PC-3 (cell line): ENCODE measurements around the gene TCERG1L. TPM values are rescaled to one million over a fixed set of nuclear protein-coding genes. Genes with fewer than 3 reads are reported as not detected.

Experiments used
- ATAC-seq: fragments of 200-7000 bp; cut with Tn5 transposase; 2 replicates; pipeline ENCODE4 v1.9.1; 2020; ENCODE audit warnings: mild to moderate bottlenecking, moderate library complexity
- BruUV-seq: library from RNA; stranded (reverse); fragments of 400-500 nt; replicated peaks from 2 replicates; lab custom pipeline; 2021; lab: Mats Ljungman, UMichigan
- CTCF ChIA-PET: fragments of 300-600 bp; sonication (Branson Sonifier 250); formaldehyde crosslinking; loops from one replicate; lab custom pipeline; 2022; ENCODE audit warnings: antibody characterized with exemption; lab: Charles Lee
- POLR2A ChIA-PET: fragments of 300-600 bp; sonication (Branson Sonifier 250); formaldehyde crosslinking; loops from one replicate; lab custom pipeline; 2022; ENCODE audit warnings: antibody characterized with exemption; ENCODE audit not compliant: unreplicated experiment; lab: Charles Lee
- DNase-seq: peaks from one replicate; pipeline ENCODE4 v3.0.0-alpha.2; 2015
- H2AFZ ChIP-seq: fragments of 300-600 bp; sonication (generic); 2 replicates; pipeline ENCODE4 v1.6.0; 2016; ENCODE audit warnings: antibody characterized with exemption, low read length
- H3F3A ChIP-seq: fragments of 300-600 bp; sonication (generic); one replicate; pipeline ENCODE4 v1.6.0; 2017; ENCODE audit warnings: antibody characterized with exemption, low read length, control low read depth, mild to moderate bottlenecking; ENCODE audit not compliant: unreplicated experiment
- H3K27ac ChIP-seq: fragments of 300-600 bp; sonication (generic); 2 replicates; pipeline ENCODE4 v1.5.1; 2016; ENCODE audit warnings: mild to moderate bottlenecking, low read length
- H3K27me3 ChIP-seq: fragments of 300-600 bp; sonication (generic); 2 replicates; pipeline ENCODE4 v1.6.1; 2016; ENCODE audit warnings: low read length, mixed read lengths
- H3K36me3 ChIP-seq: fragments of 300-600 bp; sonication (generic); 2 replicates; pipeline ENCODE4 v1.6.1; 2016; ENCODE audit warnings: low read depth, mixed run types, low read length, mixed read lengths
- H3K4me1 ChIP-seq: fragments of 300-600 bp; sonication (generic); 2 replicates; pipeline ENCODE4 v1.5.1; 2016; ENCODE audit warnings: low read length; ENCODE audit not compliant: insufficient read depth
- H3K4me2 ChIP-seq: fragments of 300-600 bp; sonication (generic); 2 replicates; pipeline ENCODE4 v1.6.0; 2016; ENCODE audit warnings: low read length
- H3K4me3 ChIP-seq: fragments of 300-600 bp; sonication (generic); 2 replicates; pipeline ENCODE4 v1.5.1; 2016; ENCODE audit warnings: mild to moderate bottlenecking, low read length, mixed read lengths
- H3K79me2 ChIP-seq: fragments of 300-600 bp; sonication (generic); 2 replicates; pipeline ENCODE4 v1.6.1; 2017; ENCODE audit warnings: low read length, mixed read lengths
- H3K9ac ChIP-seq: fragments of 300-600 bp; sonication (generic); 2 replicates; pipeline ENCODE4 v1.6.0; 2016; ENCODE audit warnings: mild to moderate bottlenecking, low read length
- H3K9me2 ChIP-seq: fragments of 300-600 bp; sonication (generic); replicated peaks from 2 replicates; pipeline ENCODE4 v1.6.1; 2016; ENCODE audit warnings: mixed run types, low read length, mixed read lengths
- H3K9me3 ChIP-seq: fragments of 300-600 bp; sonication (generic); 2 replicates; pipeline ENCODE4 v1.6.1; 2016; ENCODE audit warnings: low read length, mixed read lengths
- H4K20me1 ChIP-seq: fragments of 300-600 bp; sonication (generic); 2 replicates; pipeline ENCODE4 v1.6.1; 2016; ENCODE audit warnings: low read length, mixed read lengths
- CTCF ChIP-seq: fragments of 300-600 bp; sonication (generic); conservative IDR thresholded peaks from 2 replicates; pipeline ENCODE4 v1.5.1; 2017; ENCODE audit warnings: antibody characterized with exemption, low read depth, mild to moderate bottlenecking, low read length
- EZH2 ChIP-seq: fragments of 300-600 bp; sonication (generic); IDR thresholded peaks from one replicate; pipeline ENCODE4 v1.6.1; 2017; ENCODE audit warnings: antibody characterized with exemption, mild to moderate bottlenecking, low read length; ENCODE audit not compliant: unreplicated experiment
- EZH2phosphoT487 ChIP-seq: fragments of 300-600 bp; sonication (generic); IDR thresholded peaks from 2 replicates; pipeline ENCODE4 v1.6.1; 2018; ENCODE audit warnings: mild to moderate bottlenecking, antibody characterized with exemption, low read length, borderline replicate concordance
- intact Hi-C: fragments of 100-400 bp; cut with micrococcal nuclease; formaldehyde crosslinking; loops from 2 replicates; pipeline ENCODE4 v1.9.0; 2023
- total RNA-seq: library from RNA; depleted of rRNA; stranded (reverse); fragments of >200 nt; gene quantifications from 2 replicates; pipeline ENCODE4 v1.2.3, GENCODE V29; 2014

The TCERG1L gene
- total RNA-seq, 1 experiment from 2014 or later, result not detected

- DNase-seq (no peak), ATAC-seq (no peak)
- ChIA-PET CTCF (no interaction called here), POLR2A (no interaction called here)
- Histone ChIP-seq H3K27ac (no peak overlapping the region), H3K4me2 (no peak overlapping the region), H3K9me3 (no peaks in the 10 kb centered on the region), H4K20me1 (no peaks in the 10 kb centered on the region), H3K9ac (no peak overlapping the region), H3K79me2 (no peaks in the 10 kb centered on the region), H2AFZ (no peak overlapping the region), H3K27me3 (no peaks in the 10 kb centered on the region), H3K9me2 (no peaks in the 10 kb centered on the region), H3K36me3 (no peaks in the 10 kb centered on the region), H3K4me3 (no peak overlapping the region), H3K4me1 (no peaks in the 10 kb centered on the region), H3F3A (no peaks in the 10 kb centered on the region)
- no peak for TF ChIP-seq EZH2phosphoT487
- no peak for TF ChIP-seq EZH2
- TF ChIP-seq CTCF, result no peak
- intact Hi-C loops, result no loop called here
- BruUV-seq, result no TSS peak
Observed at GRCh38 chr10:131247873-131248272, 63.6 kb downstream of the TCERG1L start.

- TF ChIP-seq EZH2 (no peak), EZH2phosphoT487 (no peak), CTCF (no peak)
- no peak overlapping the region for H3K4me2 ChIP-seq
- H3F3A ChIP-seq, result no peaks in the 10 kb centered on the region
- no peak overlapping the region for H3K9ac ChIP-seq
- H3K9me2 ChIP-seq, result no peaks in the 10 kb centered on the region
- H3K27ac ChIP-seq, result no peak overlapping the region
- H3K9me3 ChIP-seq, result no peaks in the 10 kb centered on the region
- intact Hi-C loops, result no loop called here
- H2AFZ ChIP-seq, result no peak overlapping the region
- no peaks in the 10 kb centered on the region for H3K27me3 ChIP-seq
- no TSS peak for BruUV-seq
- ATAC-seq (no peak), DNase-seq (no peak)
- POLR2A ChIA-PET, result no interaction called here
- no peaks in the 10 kb centered on the region for H3K4me1 ChIP-seq
- H3K4me3 ChIP-seq, result no peak overlapping the region
- no peaks in the 10 kb centered on the region for H4K20me1 ChIP-seq
- H3K79me2 ChIP-seq, result no peaks in the 10 kb centered on the region
- H3K36me3 ChIP-seq, result no peaks in the 10 kb centered on the region
- CTCF ChIA-PET, result no interaction called here
Observed at GRCh38 chr10:131246775-131247174, 64.7 kb downstream of the TCERG1L start.

- Histone ChIP-seq H3K27me3 (no peaks in the 10 kb centered on the region), H3K4me1 (no peaks in the 10 kb centered on the region), H2AFZ (no peak overlapping the region), H3F3A (no peaks in the 10 kb centered on the region), H3K9me2 (no peaks in the 10 kb centered on the region), H4K20me1 (no peaks in the 10 kb centered on the region), H3K9me3 (no peaks in the 10 kb centered on the region), H3K79me2 (no peaks in the 10 kb centered on the region), H3K36me3 (no peaks in the 10 kb centered on the region), H3K4me2 (no peak overlapping the region), H3K27ac (no peak overlapping the region), H3K9ac (no peak overlapping the region), H3K4me3 (no peak overlapping the region)
- CTCF ChIA-PET, result no interaction called here
- ATAC-seq (no peak), DNase-seq (no peak)
- intact Hi-C loops, result no loop called here
- POLR2A ChIA-PET, result no interaction called here
- no TSS peak for BruUV-seq
- TF ChIP-seq EZH2phosphoT487, result no peak
- TF ChIP-seq CTCF, result no peak
- no peak for TF ChIP-seq EZH2
Observed at GRCh38 chr10:131246089-131246488, 65.4 kb downstream of the TCERG1L start.
